HG03045 (cell line): ENCODE measurements around the gene PHGDH.

Experiments
- ATAC-seq: cut with Tn5 transposase; IDR thresholded peaks from one replicate; pipeline ENCODE4 v1.9.1; 2021; ENCODE audit warnings: mild to moderate bottlenecking, moderate library complexity; ENCODE audit not compliant: unreplicated experiment

The PHGDH gene

GRCh38 chr1:119711804-119712341 lies at the start of gene PHGDH:
Gene PHGDH (plus strand): TSS chr1:119711934. CDS start chr1:119712023, 89 bp downstream.
- ATAC-seq = peak; percentile 76

- peak; percentile 73 for ATAC-seq
Measured at GRCh38 chr1:119662034-119662437, 49.7 kb upstream of the PHGDH start.

- ATAC-seq = no peak
Measured at GRCh38 chr1:119664067-119664466, 47.7 kb upstream of the PHGDH start.

GRCh38 chr1:119667173-119667572 lies 44.6 kb upstream of the PHGDH start:
- no peak for ATAC-seq

GRCh38 chr1:119670898-119671297 lies 40.8 kb upstream of the PHGDH start:
- no peak for ATAC-seq

- ATAC-seq = no peak
Measured at GRCh38 chr1:119673171-119673940, 38.4 kb upstream of the PHGDH start.

- ATAC-seq = no peak
Measured at GRCh38 chr1:119674111-119674526, 37.6 kb upstream of the PHGDH start.

- ATAC-seq = no peak
Measured at GRCh38 chr1:119674835-119675289, 36.9 kb upstream of the PHGDH start.

GRCh38 chr1:119675349-119676345 lies 36.1 kb upstream of the PHGDH start:
- peak; percentile 49 for ATAC-seq

GRCh38 chr1:119676571-119677206 lies 35.0 kb upstream of the PHGDH start:
- no peak for ATAC-seq

- ATAC-seq = no peak
Measured at GRCh38 chr1:119679223-119679622, 32.5 kb upstream of the PHGDH start.

- no peak for ATAC-seq
Measured at GRCh38 chr1:119680193-119680592, 31.5 kb upstream of the PHGDH start.

- ATAC-seq = no peak
Measured at GRCh38 chr1:119680723-119681122, 31.0 kb upstream of the PHGDH start.

GRCh38 chr1:119681560-119681959 lies 30.2 kb upstream of the PHGDH start:
- ATAC-seq = no peak

GRCh38 chr1:119682141-119682540 lies 29.6 kb upstream of the PHGDH start:
- ATAC-seq = no peak

- ATAC-seq = no peak
Measured at GRCh38 chr1:119683893-119684292, 27.8 kb upstream of the PHGDH start.

GRCh38 chr1:119686661-119687060 lies 25.1 kb upstream of the PHGDH start:
- no peak for ATAC-seq

GRCh38 chr1:119687434-119688079 lies 24.2 kb upstream of the PHGDH start:
- no peak for ATAC-seq

- no peak for ATAC-seq
Measured at GRCh38 chr1:119688810-119689209, 22.9 kb upstream of the PHGDH start.

- no peak for ATAC-seq
Measured at GRCh38 chr1:119689511-119689910, 22.2 kb upstream of the PHGDH start.
